22Rv1 (cell line): Measurements from ENCODE around the gene SLAMF1.

Source experiments
- ZFX ChIP-seq: fragments of 450-650 bp; IDR thresholded peaks from 2 replicates; pipeline ENCODE4 v1.6.1; 2017; ENCODE audit warnings: antibody characterized with exemption, borderline replicate concordance
- TF ChIP-seq, protein P1 (sequence below): fragments of 450-650 bp; IDR thresholded peaks from 2 replicates; pipeline ENCODE4 v1.5.1; 2017; ENCODE audit warnings: mild to moderate bottlenecking

DNA sequence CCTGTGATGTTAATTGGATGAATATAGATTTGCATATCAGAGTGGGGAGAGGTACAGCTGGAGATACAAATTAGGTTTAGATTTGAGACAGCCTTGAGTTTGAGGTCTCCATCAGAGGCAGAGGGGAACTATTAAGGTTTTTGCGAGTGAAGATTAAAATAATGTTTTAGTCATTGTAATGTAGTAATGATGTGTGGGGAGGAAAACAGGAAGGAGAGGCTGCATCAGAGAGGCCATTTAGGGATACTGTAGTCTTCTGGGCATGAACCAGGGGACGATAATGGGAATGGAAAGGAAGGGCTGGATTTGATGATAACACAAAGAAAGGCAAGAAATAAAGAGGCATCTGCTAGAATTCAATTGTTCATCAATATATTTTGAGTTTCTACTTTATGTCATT lies 77.0 kb downstream of the SLAMF1 start:
- TF ChIP-seq, protein P1, sequence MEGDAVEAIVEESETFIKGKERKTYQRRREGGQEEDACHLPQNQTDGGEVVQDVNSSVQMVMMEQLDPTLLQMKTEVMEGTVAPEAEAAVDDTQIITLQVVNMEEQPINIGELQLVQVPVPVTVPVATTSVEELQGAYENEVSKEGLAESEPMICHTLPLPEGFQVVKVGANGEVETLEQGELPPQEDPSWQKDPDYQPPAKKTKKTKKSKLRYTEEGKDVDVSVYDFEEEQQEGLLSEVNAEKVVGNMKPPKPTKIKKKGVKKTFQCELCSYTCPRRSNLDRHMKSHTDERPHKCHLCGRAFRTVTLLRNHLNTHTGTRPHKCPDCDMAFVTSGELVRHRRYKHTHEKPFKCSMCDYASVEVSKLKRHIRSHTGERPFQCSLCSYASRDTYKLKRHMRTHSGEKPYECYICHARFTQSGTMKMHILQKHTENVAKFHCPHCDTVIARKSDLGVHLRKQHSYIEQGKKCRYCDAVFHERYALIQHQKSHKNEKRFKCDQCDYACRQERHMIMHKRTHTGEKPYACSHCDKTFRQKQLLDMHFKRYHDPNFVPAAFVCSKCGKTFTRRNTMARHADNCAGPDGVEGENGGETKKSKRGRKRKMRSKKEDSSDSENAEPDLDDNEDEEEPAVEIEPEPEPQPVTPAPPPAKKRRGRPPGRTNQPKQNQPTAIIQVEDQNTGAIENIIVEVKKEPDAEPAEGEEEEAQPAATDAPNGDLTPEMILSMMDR, result no peak
- no peak for TF ChIP-seq ZFX
